Measurements from ENCODE around the gene LUZP2. TPM values are rescaled to one million over a fixed set of nuclear protein-coding genes. Genes with fewer than 3 reads are reported as not detected.
"Not testable (repeated sequence)": the region's sequence is repeated elsewhere in the genome, so short reads cannot be mapped to it uniquely, and the experiment has no call there.

LUZP2 gene
- total RNA-seq, 4 donors from 2014 or later: 0.23 to 0.83 (median 0.48) TPM

GRCh38 chr11:24886880-24887619 is 390.2 kb downstream of the LUZP2 start:
- TF ChIP-seq CTCF (IDR thresholded peaks at IDR 0.05): no peak
- no peak for TF ChIP-seq POLR2A (IDR thresholded peaks at IDR 0.05)
- Histone ChIP-seq H3K27ac (no peak overlapping the region), H3K36me3 (no peaks in the 10 kb centered on the region), H3K9me3 (no peaks in the 10 kb centered on the region), H3K4me3 (no peak overlapping the region), H3K27me3 (no peaks in the 10 kb centered on the region), H3K4me1 (no peaks in the 10 kb centered on the region)
- intact Hi-C loops (cut with DNase I): no loop called here
- DNase-seq: no peak
- WGBS, 2 donors: 47 to 50% methylated on average over 3 to 4 of the region's 4 CpGs

- no peaks in the 10 kb centered on the region for H3K36me3 ChIP-seq
- H3K9me3 ChIP-seq: no peaks in the 10 kb centered on the region
- TF ChIP-seq CTCF (IDR thresholded peaks at IDR 0.05) (no peak), POLR2A (IDR thresholded peaks at IDR 0.05) (no peak)
- no peak for DNase-seq
- H3K27me3 ChIP-seq: no peaks in the 10 kb centered on the region
- intact Hi-C loops (cut with DNase I): no loop called here
- H3K27ac ChIP-seq: no peak overlapping the region
- H3K4me3 ChIP-seq: no peak overlapping the region
- 79 to 90% methylated on average over 1 of the region's 1 CpG for WGBS, 2 donors
- no peaks in the 10 kb centered on the region for H3K4me1 ChIP-seq
These were observed 393.6 kb downstream of the LUZP2 start for GRCh38 chr11:24890426-24890825.

- H3K9me3 ChIP-seq; H3K27ac ChIP-seq; intact Hi-C loops (cut with DNase I); H3K27me3 ChIP-seq; H3K4me1 ChIP-seq; H3K4me3 ChIP-seq; DNase-seq; H3K36me3 ChIP-seq: not testable (repeated sequence)
- WGBS, 2 donors: 70 to 77% methylated on average over 4 of the region's 4 CpGs
These were observed 395.1 kb downstream of the LUZP2 start for GRCh38 chr11:24891845-24892492.

GRCh38 chr11:24896118-24896835 is 399.4 kb downstream of the LUZP2 start:
- H3K36me3 ChIP-seq: no peaks in the 10 kb centered on the region
- H3K27ac ChIP-seq: no peak overlapping the region
- H3K4me1 ChIP-seq: no peaks in the 10 kb centered on the region
- H3K27me3 ChIP-seq: no peaks in the 10 kb centered on the region
- 84 to 96% methylated on average over 3 to 10 of the region's 32 CpGs for WGBS, 2 donors
- intact Hi-C loops (cut with DNase I): no loop called here
- H3K9me3 ChIP-seq: no peaks in the 10 kb centered on the region
- TF ChIP-seq CTCF (IDR thresholded peaks at IDR 0.05): no peak
- no peak for TF ChIP-seq POLR2A (IDR thresholded peaks at IDR 0.05)
- DNase-seq: no peak
- H3K4me3 ChIP-seq: no peak overlapping the region

GRCh38 chr11:24900514-24900913 is 403.7 kb downstream of the LUZP2 start:
- intact Hi-C loops (cut with DNase I): no loop called here
- TF ChIP-seq POLR2A (IDR thresholded peaks at IDR 0.05) (no peak), CTCF (IDR thresholded peaks at IDR 0.05) (no peak)
- no peaks in the 10 kb centered on the region for H3K27me3 ChIP-seq
- 34 to 46% methylated on average over 3 of the region's 3 CpGs for WGBS, 2 donors
- H3K4me3 ChIP-seq: no peak overlapping the region
- H3K9me3 ChIP-seq: no peaks in the 10 kb centered on the region
- no peaks in the 10 kb centered on the region for H3K36me3 ChIP-seq
- no peak for DNase-seq
- no peak overlapping the region for H3K27ac ChIP-seq
- H3K4me1 ChIP-seq: no peaks in the 10 kb centered on the region
